Stimulated activated CD8-positive, alpha-beta memory T cell treated with anti-CD3 and anti-CD28 coated beads, Interleukin-12 subunit alpha, Interleukin-12 subunit beta, amount 100 ng/mL, for 4 hours (primary cell): ENCODE results near the gene SORT1.
"Not testable (repeated sequence)": the region's sequence is repeated elsewhere in the genome, so short reads cannot be mapped to it uniquely, and the experiment has no call there.

Source experiments
- DNase-seq: peaks from one replicate; pipeline ENCODE4 v3.0.0-alpha.2; 2020; ENCODE audit warnings: low read depth

SORT1 gene

GRCh38 chr1:109397581-109398342 lies at the start of gene SORT1:
TSS of gene SORT1 (minus strand) at chr1:109397918. CDS start at chr1:109397892, 26 bp downstream.
- DNase-seq, result peak; percentile 51

- DNase-seq, result not testable (repeated sequence)
These were observed 48.4 kb upstream of the SORT1 start for GRCh38 chr1:109445949-109446695.

GRCh38 chr1:109444346-109444745 lies 46.6 kb upstream of the SORT1 start:
- no peak for DNase-seq

DNA sequence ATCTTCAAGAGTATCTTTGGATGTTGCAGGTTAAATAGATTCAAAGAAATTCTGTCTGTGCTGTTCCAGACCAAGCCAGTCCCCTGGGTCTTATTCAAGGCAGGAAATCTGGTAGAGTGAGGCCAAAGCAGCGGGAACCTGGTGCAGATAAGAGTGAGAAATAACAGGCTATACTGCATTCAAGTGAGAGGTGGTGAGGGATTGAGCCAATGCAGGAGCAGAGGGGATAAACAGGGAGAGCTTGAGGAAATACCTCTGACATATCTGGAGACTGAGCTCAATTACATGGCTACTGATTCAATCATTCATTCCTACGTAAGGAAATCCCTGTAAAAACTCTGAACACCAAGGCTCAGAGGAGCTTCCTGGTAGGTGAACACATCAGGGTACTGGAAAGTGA lies 45.8 kb upstream of the SORT1 start:
- DNase-seq, result no peak

GRCh38 chr1:109441069-109441468 lies 43.4 kb upstream of the SORT1 start:
- no peak for DNase-seq

- DNase-seq, result no peak
These were observed 41.1 kb upstream of the SORT1 start for GRCh38 chr1:109438798-109439297.

DNA sequence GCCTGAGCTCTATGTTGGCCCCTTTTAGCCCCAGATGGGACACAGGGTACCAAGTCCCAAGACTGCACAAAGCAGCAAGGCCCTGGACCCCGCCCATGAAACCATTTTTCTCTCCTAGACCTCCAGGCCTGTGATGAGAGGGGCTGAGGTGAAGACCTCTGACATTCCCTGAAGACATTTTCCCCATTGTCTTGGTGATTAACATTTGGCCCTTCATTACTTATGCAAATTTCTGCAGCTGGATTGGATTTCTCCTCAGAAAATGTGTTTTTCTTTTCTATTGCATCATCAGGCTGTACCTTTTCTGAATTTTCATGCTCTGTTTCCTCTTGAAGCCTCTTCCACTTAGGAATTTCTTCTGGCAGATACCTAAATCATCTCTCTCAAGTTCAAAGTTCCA lies 36.8 kb upstream of the SORT1 start:
- no peak for DNase-seq

DNA sequence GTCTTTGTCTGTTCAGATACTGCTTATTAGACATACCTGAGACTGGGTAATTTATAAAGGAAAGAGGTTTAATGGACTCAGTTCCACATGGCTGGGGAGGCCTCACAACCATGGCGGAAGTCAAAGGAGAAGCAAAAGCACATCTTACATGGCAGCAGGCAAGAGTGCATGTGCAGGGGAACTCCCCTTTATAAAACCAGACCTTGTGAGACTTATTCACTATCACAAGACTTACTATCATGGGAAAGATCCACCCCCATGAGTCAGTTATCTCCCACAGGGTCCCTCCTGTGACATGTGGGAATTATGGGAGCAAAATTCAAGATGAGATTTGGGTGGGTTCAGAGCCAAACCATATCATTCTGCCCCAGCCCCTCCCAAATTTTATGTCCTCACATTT lies 35.6 kb upstream of the SORT1 start:
- no peak for DNase-seq

DNA sequence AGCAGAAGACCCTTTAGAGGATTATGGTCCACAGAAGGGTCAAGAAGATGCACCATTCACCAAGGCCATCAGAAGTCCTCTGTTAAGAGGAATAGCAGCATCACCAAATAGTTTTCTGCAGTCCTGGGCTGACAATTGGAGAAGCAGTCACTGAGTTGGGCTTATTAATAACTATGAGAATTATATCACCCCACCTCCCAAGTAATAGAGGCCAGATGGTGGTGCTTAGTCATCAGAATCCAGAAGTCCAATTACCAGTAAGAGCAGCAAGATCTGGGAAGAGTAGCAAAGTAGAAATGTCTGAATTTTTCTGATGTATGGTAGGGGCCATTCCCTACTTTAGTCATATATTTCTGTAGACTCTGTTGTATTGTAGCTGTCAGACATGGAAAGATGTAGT lies 34.6 kb upstream of the SORT1 start:
- no peak for DNase-seq

DNA sequence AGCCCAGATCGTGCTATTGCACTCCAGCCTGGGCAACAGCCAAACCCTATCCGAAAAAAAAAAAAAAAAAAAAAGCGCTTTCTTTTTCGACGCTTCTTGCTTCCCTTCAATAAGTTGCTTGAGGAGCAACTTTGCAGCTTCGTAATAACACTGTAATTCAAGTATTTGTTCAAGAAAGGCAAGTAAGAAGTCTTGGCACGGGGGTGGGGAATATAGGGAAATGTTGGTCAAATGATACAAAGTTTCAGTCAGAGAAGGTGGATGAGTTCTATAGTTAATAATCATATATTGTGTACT lies 29.4 kb upstream of the SORT1 start:
- DNase-seq, result no peak

DNA sequence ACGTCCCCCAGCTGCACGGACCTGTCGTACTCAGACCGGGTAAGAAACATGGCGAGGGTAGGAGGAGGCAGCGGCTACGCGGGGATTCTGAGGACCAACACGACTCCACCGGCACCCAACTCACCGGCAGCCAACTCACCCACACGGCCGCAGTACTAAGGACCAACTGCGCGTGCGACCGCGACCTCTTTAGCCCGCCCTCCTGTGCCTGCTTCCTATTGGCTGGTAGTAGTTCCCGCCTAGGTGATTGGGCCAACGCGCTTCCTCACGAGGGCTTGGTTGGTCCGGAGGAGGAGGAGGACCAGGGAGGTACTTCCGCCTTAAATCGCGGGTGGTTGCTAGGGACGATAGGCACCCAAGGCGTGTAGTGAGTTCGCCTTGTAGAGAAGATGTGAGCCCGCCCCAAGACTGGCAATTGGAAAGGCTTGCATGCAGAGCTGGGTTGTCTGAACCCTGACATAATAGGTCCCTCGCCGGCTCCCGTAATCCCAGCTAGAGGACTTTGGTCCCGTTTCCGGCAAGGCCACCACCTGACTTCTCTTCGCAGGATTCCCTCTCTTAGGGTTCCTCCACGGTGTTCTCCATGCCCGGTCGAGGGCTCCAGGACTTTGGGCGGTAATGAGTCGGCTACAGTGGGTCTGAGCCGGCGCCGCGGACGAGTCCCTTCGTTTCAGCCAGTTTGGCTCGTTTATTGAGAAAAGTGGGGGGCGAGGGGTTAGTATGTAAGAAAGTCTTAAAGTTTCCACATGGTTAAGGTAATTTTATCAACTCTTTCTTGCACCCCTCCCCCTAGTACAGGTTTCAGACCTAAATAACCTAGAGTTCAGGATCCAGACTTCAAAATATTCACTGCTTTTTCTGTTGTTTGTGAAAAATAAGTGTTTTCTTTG lies 28.8 kb upstream of the SORT1 start, which contains the start of gene PSMA5:
TSS of gene PSMA5 (minus strand) at position 168 of the 890 bp plus-strand sequence. CDS start at position 50, 118 bp downstream.
- peak; percentile 90 for DNase-seq

- DNase-seq, result peak; percentile 47
These were observed 27.9 kb upstream of the SORT1 start for GRCh38 chr1:109425391-109426280.

DNA sequence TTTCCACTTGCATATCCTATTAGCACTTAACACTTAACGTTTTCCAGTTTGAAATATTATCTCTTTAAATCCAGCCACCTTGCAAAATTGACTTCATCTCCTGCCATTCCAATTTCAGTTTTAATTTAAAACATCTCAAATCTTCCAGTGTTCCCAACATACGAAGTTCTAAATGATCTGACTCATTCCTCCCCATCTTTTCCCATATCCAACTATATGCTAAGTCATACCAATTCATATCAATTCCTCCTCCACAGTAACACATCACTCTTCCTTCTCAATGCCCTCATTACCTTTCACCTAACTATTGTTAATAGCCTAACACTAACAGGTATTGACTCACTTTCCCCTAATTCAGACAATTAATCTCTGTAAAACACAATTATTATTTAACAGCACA lies 25.8 kb upstream of the SORT1 start:
- DNase-seq, result no peak

DNA sequence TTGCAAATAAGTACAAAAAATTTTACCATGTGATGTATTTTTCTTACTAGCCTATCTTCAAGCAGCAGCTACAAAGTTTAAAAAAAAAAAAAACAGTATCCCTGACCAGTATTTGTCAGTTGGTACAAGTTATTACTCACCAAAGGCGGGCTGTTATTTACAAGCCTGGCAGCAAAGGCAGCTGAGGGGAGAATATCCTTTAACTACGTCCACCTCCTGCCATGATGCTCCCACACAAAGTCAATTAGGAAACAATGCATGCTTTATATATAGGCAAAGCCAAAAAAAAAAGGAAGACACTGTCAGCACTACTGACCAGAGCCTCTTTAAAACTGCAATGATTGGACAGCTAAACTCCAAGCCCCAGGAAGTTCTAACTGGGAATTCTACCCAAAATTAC lies 14.8 kb upstream of the SORT1 start:
- DNase-seq, result no peak

DNA sequence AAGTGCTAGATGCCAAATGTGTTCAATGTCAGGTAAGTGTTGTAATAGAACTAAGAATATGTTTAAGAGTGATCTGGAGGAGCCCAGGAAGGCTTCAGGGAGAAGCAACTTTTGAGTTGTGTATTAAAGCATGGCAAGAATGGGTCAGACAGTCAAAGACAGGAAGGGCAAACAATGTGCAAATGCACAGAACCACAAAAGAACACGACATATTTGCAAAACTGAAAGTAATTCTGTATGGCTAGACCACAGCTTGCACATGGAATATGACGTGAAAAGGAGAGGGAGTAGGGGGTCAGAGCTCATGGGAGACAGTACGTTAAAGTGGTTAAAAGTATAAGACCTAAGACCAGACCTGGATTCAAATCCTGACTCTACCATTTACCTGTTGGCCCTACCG lies 7.1 kb upstream of the SORT1 start:
- DNase-seq, result no peak

DNA sequence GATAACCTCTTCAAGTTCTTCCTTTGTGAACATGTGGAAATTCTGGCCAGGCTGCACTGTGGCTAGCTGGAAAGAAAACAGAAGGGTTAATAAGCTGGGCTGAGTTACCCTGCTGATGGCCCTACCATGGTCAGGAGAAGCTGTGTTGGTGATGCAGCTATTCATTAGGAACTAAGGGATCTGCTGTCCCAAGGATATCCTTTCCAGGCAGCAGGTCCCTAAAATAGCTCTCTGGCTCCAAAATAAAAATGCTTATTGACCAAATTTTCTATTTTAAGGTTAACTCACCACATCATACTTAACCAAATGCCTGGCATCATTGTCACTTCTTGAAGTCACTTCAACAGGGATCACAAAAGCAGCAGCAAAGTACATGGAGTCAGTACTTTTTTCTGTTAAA lies 4.3 kb upstream of the SORT1 start:
- no peak for DNase-seq

DNA sequence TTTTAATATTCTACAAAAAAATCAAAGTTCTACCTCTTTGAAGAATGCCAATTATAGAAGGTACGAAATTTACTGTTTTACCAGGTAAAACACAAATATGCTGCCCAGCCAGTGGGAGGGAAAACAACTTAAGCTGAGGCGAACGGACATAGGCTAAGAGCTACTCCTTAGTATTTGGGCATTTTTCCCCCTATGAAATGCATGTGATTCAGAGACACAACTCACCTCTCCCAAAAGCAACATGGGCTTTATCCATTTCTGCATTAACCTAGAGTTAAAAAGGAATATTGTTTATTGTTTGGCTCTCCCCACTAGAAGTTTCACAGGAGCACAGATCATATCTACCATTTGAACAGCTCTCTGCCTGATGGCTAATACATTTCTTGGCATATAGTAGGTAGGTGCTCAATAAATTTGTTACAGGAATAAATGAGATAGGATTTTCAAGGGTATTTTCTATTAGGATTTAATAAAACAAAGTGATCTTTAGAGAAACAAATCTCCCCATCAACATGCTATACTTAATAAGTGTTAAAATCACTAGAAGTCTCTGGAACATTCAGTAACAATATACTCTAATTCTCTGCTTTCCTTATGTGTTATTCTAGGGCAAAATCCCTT lies 2.4 kb upstream of the SORT1 start:
- DNase-seq, result no peak

DNA sequence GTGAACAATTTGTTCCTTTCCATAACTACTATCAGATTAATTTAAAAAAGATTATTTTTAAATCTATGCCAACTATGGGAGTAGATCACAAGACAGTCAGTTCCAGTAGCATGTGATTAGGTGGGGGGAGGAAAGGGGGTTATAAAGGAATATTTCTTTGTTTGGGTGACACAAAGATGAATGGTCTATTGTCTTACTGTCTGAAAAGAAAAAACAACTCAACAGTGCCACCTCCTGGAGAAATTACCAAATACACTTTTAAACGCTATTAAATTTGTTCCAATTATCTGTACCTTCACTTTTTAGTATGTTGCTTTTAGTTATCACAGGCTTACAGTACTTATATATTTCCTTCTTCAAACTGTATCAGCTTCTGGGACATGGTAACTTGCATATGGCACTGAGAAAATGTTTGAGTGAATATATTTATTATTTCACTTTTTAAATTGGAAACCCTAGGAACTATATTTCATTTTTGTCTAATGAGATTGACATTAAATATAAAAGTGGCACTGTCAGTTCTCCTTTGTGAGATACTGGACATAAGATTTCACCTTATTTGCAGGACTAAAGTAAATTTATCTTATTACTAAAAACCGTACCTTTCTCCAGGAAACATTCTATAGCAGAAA lies 1.7 kb upstream of the SORT1 start:
- no peak for DNase-seq

DNA sequence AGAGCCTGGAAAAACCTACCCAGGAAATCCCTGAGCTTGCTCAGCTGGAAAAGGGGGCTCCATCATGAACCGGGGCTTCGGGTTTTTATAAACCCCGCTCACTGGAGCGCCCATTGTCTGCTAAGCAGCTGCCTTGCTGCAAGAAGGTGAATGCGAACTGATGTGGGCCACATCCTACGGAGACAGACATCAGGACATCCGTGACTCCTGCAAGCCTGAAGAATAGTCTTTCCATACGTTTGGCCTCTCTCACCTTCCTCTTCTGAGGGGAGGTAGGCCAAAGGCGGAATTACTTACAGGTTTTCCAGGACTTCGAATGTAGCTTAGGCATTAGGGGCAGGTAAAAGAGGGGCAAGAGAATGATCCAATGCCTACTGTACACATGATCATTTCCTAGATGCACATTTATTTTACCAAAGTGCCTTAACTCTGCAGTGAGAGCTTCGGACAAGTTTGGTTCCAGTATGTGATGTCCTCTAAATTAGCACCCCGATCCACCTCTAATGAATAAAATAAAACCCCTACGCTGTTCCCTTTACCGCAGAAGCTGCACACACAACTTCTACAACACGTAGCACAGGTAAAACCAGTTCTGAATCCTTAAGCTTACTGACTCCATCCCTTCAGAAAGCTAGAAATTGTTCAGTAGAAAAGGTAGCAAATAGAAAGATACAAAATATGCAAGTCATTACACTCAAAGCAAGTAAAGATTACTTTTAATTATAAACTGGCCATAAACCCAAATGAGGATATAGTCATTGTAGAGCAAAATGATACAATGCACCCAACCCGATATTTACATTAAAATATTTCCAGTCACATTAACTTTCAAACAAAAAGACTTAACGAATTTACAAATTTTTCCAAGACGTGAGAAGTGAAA lies 866 bp upstream of the SORT1 start:
- DNase-seq, result no peak
